ENCODE data around the gene ASGR2.

GRCh38 chr17:7133916-7134315 lies 19.3 kb upstream of the ASGR2 start:
- TF ChIP-seq ZNF565 (CRISPR knock-in tag; conservative IDR thresholded peaks at IDR 0.05; ENCODE audit: low read depth) (no peak), RARB (CRISPR knock-in tag; IDR thresholded peaks at IDR 0.05) (no peak)
